Tibial artery (tissue), 4 donors: Measurements from ENCODE around the gene GRAP.
"Not testable (repeated sequence)": the region's sequence is repeated elsewhere in the genome, so short reads cannot be mapped to it uniquely, and the experiment has no call there.

Source experiments
- DNase-seq, 2 donors: peaks; one replicate each; pipeline ENCODE4 v3.0.0-alpha.2; 2019
- H3K27ac ChIP-seq, 2 donors: fragments of 200-600 bp; sonication (generic) in 1 of 2; 1 replicate in 1 of 2; 2 replicates in 1 of 2; pipeline ENCODE4 v1.5.1; 2018 to 2019; ENCODE audit warnings: mild to moderate bottlenecking in 1 of 2
- H3K27me3 ChIP-seq, 2 donors: fragments of 200-600 bp; sonication (generic) in 1 of 2; one replicate each; pipeline versions ENCODE4 v1.5.1 to v1.6.0; 2016 to 2019
- H3K36me3 ChIP-seq, 3 donors: fragments of 200-600 bp; sonication (generic) in 2 of 3; one replicate each; pipeline ENCODE4 v1.5.1; 2016 to 2019; ENCODE audit warnings: mild to moderate bottlenecking in 2 of 3
- H3K4me1 ChIP-seq, 4 donors: fragments of 200-600 bp; sonication (generic) in 2 of 4; 1 replicate in 3 of 4; 2 replicates in 1 of 4; pipeline ENCODE4 v1.5.1; 2016 to 2019
- H3K4me3 ChIP-seq, 2 donors: fragments of 200-600 bp; sonication (generic) in 1 of 2; 1 replicate in 1 of 2; 2 replicates in 1 of 2; pipeline ENCODE4 v1.5.1; 2018 to 2019; ENCODE audit warnings: mild to moderate bottlenecking in 2 of 2
- H3K9me3 ChIP-seq, 3 donors: fragments of 200-600 bp; sonication (generic) in 1 of 3; one replicate each; pipeline ENCODE4 v1.5.1; 2016 to 2019
- intact Hi-C: fragments of 100-400 bp; cut with DNase I; formaldehyde crosslinking; loops from one replicate; pipeline ENCODE4 v1.15.0; 2023; ENCODE audit warnings: low total_unique reads

The GRAP gene

GRCh38 chr17:19062718-19063325 is 16.1 kb upstream of the GRAP start:
- H3K36me3 ChIP-seq, H3K4me1 ChIP-seq, H3K9me3 ChIP-seq, intact Hi-C loops, H3K27me3 ChIP-seq, H3K27ac ChIP-seq, DNase-seq, H3K4me3 ChIP-seq: not testable (repeated sequence)

- H3K4me3 ChIP-seq = peak overlapping the region in 1 of 2 donors; percentile 38
- H3K27me3 ChIP-seq, H3K36me3 ChIP-seq, H3K9me3 ChIP-seq, intact Hi-C loops, H3K4me1 ChIP-seq: not testable (repeated sequence)
- DNase-seq = peak; percentile 26 to 72
- peak overlapping the region in 1 of 2 donors; percentile 60 for H3K27ac ChIP-seq
Measured at GRCh38 chr17:19062009-19062717, 15.4 kb upstream of the GRAP start.

- H3K4me3 ChIP-seq, H3K9me3 ChIP-seq, H3K27ac ChIP-seq, DNase-seq, intact Hi-C loops, H3K4me1 ChIP-seq, H3K27me3 ChIP-seq, H3K36me3 ChIP-seq: not testable (repeated sequence)
Measured at GRCh38 chr17:19055447-19055846, 8.7 kb upstream of the GRAP start.

GRCh38 chr17:19048826-19049225 is 2.1 kb upstream of the GRAP start:
- H3K27me3 ChIP-seq, H3K36me3 ChIP-seq, DNase-seq, H3K4me3 ChIP-seq, intact Hi-C loops, H3K27ac ChIP-seq, H3K4me1 ChIP-seq, H3K9me3 ChIP-seq: not testable (repeated sequence)

GRCh38 chr17:19047510-19047909 is 753 bp upstream of the GRAP start:
- H3K9me3 ChIP-seq, H3K4me3 ChIP-seq, H3K27me3 ChIP-seq, H3K27ac ChIP-seq, H3K4me1 ChIP-seq, intact Hi-C loops, H3K36me3 ChIP-seq, DNase-seq: not testable (repeated sequence)

GRCh38 chr17:19044643-19045042 is 2.1 kb downstream of the GRAP start:
- H3K27ac ChIP-seq, intact Hi-C loops, H3K36me3 ChIP-seq, H3K4me1 ChIP-seq, H3K4me3 ChIP-seq, DNase-seq, H3K9me3 ChIP-seq, H3K27me3 ChIP-seq: not testable (repeated sequence)

- H3K36me3 ChIP-seq, DNase-seq, H3K4me3 ChIP-seq, H3K27me3 ChIP-seq, H3K9me3 ChIP-seq, intact Hi-C loops, H3K27ac ChIP-seq, H3K4me1 ChIP-seq: not testable (repeated sequence)
Measured at GRCh38 chr17:19043032-19043431, 3.7 kb downstream of the GRAP start.

GRCh38 chr17:19042369-19042768 is 4.4 kb downstream of the GRAP start:
- H3K27me3 ChIP-seq, intact Hi-C loops, H3K9me3 ChIP-seq, H3K4me3 ChIP-seq, DNase-seq, H3K27ac ChIP-seq, H3K36me3 ChIP-seq, H3K4me1 ChIP-seq: not testable (repeated sequence)

- H3K4me3 ChIP-seq, H3K27ac ChIP-seq, H3K36me3 ChIP-seq, H3K4me1 ChIP-seq, intact Hi-C loops, H3K9me3 ChIP-seq, DNase-seq, H3K27me3 ChIP-seq: not testable (repeated sequence)
Measured at GRCh38 chr17:19041871-19042270, 4.9 kb downstream of the GRAP start.

- H3K4me3 ChIP-seq, H3K27ac ChIP-seq, DNase-seq, H3K9me3 ChIP-seq, intact Hi-C loops, H3K36me3 ChIP-seq, H3K4me1 ChIP-seq, H3K27me3 ChIP-seq: not testable (repeated sequence)
Measured at GRCh38 chr17:19040350-19040749, 6.4 kb downstream of the GRAP start.

GRCh38 chr17:19038730-19039129 is 8.0 kb downstream of the GRAP start:
- not testable (repeated sequence) for DNase-seq

GRCh38 chr17:19038007-19038406 is 8.8 kb downstream of the GRAP start:
- H3K9me3 ChIP-seq, H3K36me3 ChIP-seq, H3K4me1 ChIP-seq, H3K4me3 ChIP-seq, intact Hi-C loops, H3K27me3 ChIP-seq, H3K27ac ChIP-seq, DNase-seq: not testable (repeated sequence)

More at GRCh38 chr17:19038730-19039129, 8.0 kb downstream of the GRAP start:
- H3K27me3 ChIP-seq, H3K27ac ChIP-seq, intact Hi-C loops, H3K4me3 ChIP-seq, H3K36me3 ChIP-seq, H3K9me3 ChIP-seq, H3K4me1 ChIP-seq: not testable (repeated sequence)

- H3K27me3 ChIP-seq, intact Hi-C loops, H3K36me3 ChIP-seq, H3K4me1 ChIP-seq, H3K4me3 ChIP-seq, H3K9me3 ChIP-seq, H3K27ac ChIP-seq, DNase-seq: not testable (repeated sequence)
Measured at GRCh38 chr17:19037547-19037946, 9.2 kb downstream of the GRAP start.

GRCh38 chr17:19036186-19036585 is 10.6 kb downstream of the GRAP start:
- H3K4me1 ChIP-seq, H3K27ac ChIP-seq, DNase-seq, intact Hi-C loops, H3K4me3 ChIP-seq, H3K27me3 ChIP-seq, H3K36me3 ChIP-seq, H3K9me3 ChIP-seq: not testable (repeated sequence)
